ENCODE measurements around the gene PLSCR3.

PLSCR3 gene

GRCh38 chr17:7356072-7356549 lies 38.2 kb downstream of the PLSCR3 start:
- peaks cover 3% of the 10 kb centered on the region; the same call in 1 of the 2 replicates for H3K36me3 ChIP-seq (ENCODE audit: insufficient read depth, low read length)
- no peaks in the 10 kb centered on the region for H3K4me1 ChIP-seq (ENCODE audit: insufficient read depth, low read length, poor library complexity, severe bottlenecking)
- no peaks in the 10 kb centered on the region for H3K27me3 ChIP-seq (ENCODE audit: insufficient read depth, low read length, poor library complexity, severe bottlenecking)
- H3K9ac ChIP-seq (ENCODE audit: low read depth, low read length, poor library complexity, severe bottlenecking) = no peak overlapping the region
- no peaks in the 10 kb centered on the region for H4K20me1 ChIP-seq (ENCODE audit: insufficient read depth, low read length, poor library complexity, severe bottlenecking)
- TF ChIP-seq CTCF (conservative IDR thresholded peaks at IDR 0.05; ENCODE audit: low read length) = peak; percentile 81
- TF ChIP-seq EZH2phosphoT487 (IDR thresholded peaks at IDR 0.05; ENCODE audit: borderline replicate concordance) = no peak
- no peak overlapping the region for H3K4me3 ChIP-seq (ENCODE audit: low read length, poor library complexity, severe bottlenecking)
- no peaks in the 10 kb centered on the region for H3F3A ChIP-seq (ENCODE audit: low read depth)
- H2AFZ ChIP-seq (ENCODE audit: low read length) = peak overlapping the region; percentile 70
- no peaks in the 10 kb centered on the region for H3K9me2 ChIP-seq (replicated peaks; ENCODE audit: low read depth, low read length)
- no peaks in the 10 kb centered on the region for H3K9me3 ChIP-seq (ENCODE audit: insufficient read depth, low read depth, low read length)
- no peak overlapping the region for H3K4me2 ChIP-seq (ENCODE audit: low read depth, low read length, poor library complexity, severe bottlenecking)
- H3K79me2 ChIP-seq (ENCODE audit: insufficient read depth, low read length) = no peaks in the 10 kb centered on the region

GRCh38 chr17:7355573-7355972 lies 38.8 kb downstream of the PLSCR3 start:
- Histone ChIP-seq H3K36me3 (ENCODE audit: insufficient read depth, low read length) (peaks cover 3% of the 10 kb centered on the region; the same call in 1 of the 2 replicates), H3K27me3 (ENCODE audit: insufficient read depth, low read length, poor library complexity, severe bottlenecking) (no peaks in the 10 kb centered on the region), H3K79me2 (ENCODE audit: insufficient read depth, low read length) (no peaks in the 10 kb centered on the region), H2AFZ (ENCODE audit: low read length) (no peak overlapping the region), H3K9ac (ENCODE audit: low read depth, low read length, poor library complexity, severe bottlenecking) (no peak overlapping the region), H3K9me3 (ENCODE audit: insufficient read depth, low read depth, low read length) (no peaks in the 10 kb centered on the region), H3K4me2 (ENCODE audit: low read depth, low read length, poor library complexity, severe bottlenecking) (no peak overlapping the region), H3K9me2 (replicated peaks; ENCODE audit: low read depth, low read length) (no peaks in the 10 kb centered on the region), H3K4me3 (ENCODE audit: low read length, poor library complexity, severe bottlenecking) (no peak overlapping the region), H4K20me1 (ENCODE audit: insufficient read depth, low read length, poor library complexity, severe bottlenecking) (no peaks in the 10 kb centered on the region), H3K4me1 (ENCODE audit: insufficient read depth, low read length, poor library complexity, severe bottlenecking) (no peaks in the 10 kb centered on the region), H3F3A (ENCODE audit: low read depth) (no peaks in the 10 kb centered on the region)
- TF ChIP-seq EZH2phosphoT487 (IDR thresholded peaks at IDR 0.05; ENCODE audit: borderline replicate concordance) (no peak), CTCF (conservative IDR thresholded peaks at IDR 0.05; ENCODE audit: low read length) (no peak)

DNA sequence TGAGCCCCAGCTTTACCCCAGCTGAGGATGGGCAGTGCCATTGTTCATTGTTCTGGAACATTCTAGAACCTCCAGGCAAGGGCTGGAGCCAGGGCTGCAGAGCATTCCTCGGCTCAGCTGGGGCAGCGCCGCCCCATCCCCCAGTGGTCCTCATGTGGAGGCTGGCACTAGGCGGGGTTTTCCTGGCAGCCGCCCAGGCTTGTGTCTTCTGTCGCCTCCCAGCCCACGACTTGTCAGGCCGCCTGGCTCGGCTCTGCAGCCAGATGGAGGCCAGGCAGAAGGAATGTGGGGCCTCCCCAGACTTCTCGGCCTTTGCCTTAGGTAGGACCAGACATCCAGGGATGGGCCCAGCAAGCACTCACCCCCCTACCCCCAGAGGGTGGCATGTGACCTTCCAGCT lies 39.3 kb downstream of the PLSCR3 start, which contains the start of gene TMEM95:
TSS of gene TMEM95 (plus strand) at position 104 of the 400 bp plus-strand sequence. CDS start at position 153, 49 bp downstream.
- H3K9me3 ChIP-seq (ENCODE audit: insufficient read depth, low read depth, low read length) = no peaks in the 10 kb centered on the region
- H3F3A ChIP-seq (ENCODE audit: low read depth) = no peaks in the 10 kb centered on the region
- H3K27me3 ChIP-seq (ENCODE audit: insufficient read depth, low read length, poor library complexity, severe bottlenecking) = no peaks in the 10 kb centered on the region
- no peak within 1 kb of the TSS for H2AFZ ChIP-seq (ENCODE audit: low read length)
- no peak within 1 kb of the TSS for H3K4me2 ChIP-seq (ENCODE audit: low read depth, low read length, poor library complexity, severe bottlenecking)
- H3K4me3 ChIP-seq (ENCODE audit: low read length, poor library complexity, severe bottlenecking) = no peak within 1 kb of the TSS
- H3K4me1 ChIP-seq (ENCODE audit: insufficient read depth, low read length, poor library complexity, severe bottlenecking) = no peaks in the 10 kb centered on the region
- H4K20me1 ChIP-seq (ENCODE audit: insufficient read depth, low read length, poor library complexity, severe bottlenecking) = no peaks in the 10 kb centered on the region
- H3K9ac ChIP-seq (ENCODE audit: low read depth, low read length, poor library complexity, severe bottlenecking) = no peak within 1 kb of the TSS
- TF ChIP-seq CTCF (conservative IDR thresholded peaks at IDR 0.05; ENCODE audit: low read length) = no peak
- no peak for TF ChIP-seq EZH2phosphoT487 (IDR thresholded peaks at IDR 0.05; ENCODE audit: borderline replicate concordance)
- H3K9me2 ChIP-seq (replicated peaks; ENCODE audit: low read depth, low read length) = no peaks in the 10 kb centered on the region
- H3K79me2 ChIP-seq (ENCODE audit: insufficient read depth, low read length) = no peaks in the 10 kb centered on the region
- H3K36me3 ChIP-seq (ENCODE audit: insufficient read depth, low read length) = peaks cover 3% of the 10 kb centered on the region; the same call in 1 of the 2 replicates

Data from Loucy (cell line).